Fibroblast of gingiva (primary cell): Measurements from ENCODE around the gene TSPEAR.
"Not testable (repeated sequence)": the region's sequence is repeated elsewhere in the genome, so short reads cannot be mapped to it uniquely, and the experiment has no call there.

Source experiments
- DNase-seq: peaks from one replicate; pipeline ENCODE4 v3.0.0-alpha.2; 2011; ENCODE audit warnings: low read depth

The TSPEAR gene

DNA sequence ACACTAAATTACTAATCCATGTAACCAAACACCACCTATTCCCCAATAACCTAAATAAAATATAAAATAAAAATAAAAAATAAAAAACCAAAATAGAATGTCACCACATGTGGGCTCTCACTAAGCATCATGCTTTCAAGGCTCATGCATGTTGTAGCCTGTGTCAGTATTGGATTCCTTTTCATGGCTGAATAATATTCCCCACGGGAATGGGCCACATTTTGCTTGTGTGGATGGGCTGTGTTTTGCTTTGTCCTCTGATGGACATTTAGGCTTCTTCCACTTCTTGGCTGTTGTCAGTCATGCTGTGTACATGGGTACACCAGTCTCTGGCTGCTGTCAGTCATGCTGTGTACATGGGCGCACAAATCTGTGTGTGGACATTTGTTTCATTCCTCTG is 122.3 kb downstream of the TSPEAR start:
- DNase-seq: no peak

DNA sequence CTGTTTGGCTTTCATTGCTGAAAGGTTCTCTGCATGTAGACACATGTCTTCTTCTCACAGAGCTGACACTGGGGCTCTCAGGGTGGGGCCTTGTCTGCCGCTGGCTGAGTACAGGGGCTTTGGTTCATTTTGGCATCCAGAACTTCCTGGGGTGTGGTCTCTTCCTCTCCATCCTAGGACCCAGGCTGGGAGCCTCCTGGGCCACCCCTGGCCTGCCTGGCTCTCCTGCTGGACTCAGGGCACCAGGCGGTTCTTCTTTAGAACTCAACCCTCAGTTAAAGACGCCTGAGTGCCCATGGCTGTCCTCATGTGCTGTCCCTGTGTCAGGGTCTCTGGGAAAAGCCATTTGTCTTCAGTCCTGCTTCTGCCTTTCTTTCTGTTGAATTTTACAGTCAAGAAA is 125.5 kb downstream of the TSPEAR start:
- no peak for DNase-seq

DNA sequence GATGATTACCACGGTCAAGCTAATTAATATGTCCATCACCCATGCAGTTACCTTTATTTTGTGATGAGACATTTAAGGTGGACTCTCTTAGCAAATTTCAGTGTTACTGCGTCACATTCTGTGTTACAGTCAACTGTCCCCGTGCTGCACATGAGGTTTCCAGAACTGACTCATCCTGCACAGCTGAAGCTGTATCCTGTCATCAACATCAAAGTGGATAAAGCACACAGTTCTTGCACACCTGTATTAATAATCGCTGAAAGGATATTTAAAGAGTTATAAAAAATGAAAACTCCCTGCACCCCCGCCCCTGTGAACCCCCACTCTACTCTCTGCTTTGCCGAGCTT is 127.6 kb downstream of the TSPEAR start:
- DNase-seq: no peak

DNA sequence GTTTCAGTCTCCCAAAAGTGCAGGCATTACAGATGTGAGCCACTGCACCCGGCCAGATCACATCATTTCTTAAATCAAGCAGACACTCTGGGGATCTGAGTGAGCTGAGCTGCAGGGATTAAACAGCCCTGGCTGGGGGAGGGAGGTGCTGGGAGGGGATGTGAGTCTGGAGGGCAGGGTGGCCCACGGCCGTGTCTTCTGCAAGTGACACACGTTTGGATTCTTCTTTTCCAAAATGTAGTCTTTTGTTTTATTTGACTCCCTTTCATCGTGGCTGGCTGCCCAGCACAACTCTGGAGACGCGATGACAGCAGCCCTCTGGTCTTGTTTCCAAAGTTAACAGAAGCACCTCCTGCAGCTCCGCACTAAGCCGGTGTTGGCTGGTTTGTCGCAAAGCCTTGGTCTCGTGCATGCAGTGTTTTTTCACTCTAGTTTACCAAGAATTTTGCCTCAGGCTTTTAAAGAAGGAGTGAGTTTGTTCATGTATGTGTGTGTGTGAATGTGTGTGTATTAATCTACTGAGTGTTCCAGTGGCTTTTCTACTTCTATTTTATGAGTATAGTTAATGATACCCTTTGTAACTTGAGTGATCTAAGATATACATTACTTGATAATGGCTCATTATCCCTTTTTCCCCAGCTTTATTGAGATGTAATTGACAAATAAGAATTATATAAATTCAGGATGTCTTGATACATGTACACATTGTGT is 128.1 kb downstream of the TSPEAR start:
- no peak for DNase-seq

DNA sequence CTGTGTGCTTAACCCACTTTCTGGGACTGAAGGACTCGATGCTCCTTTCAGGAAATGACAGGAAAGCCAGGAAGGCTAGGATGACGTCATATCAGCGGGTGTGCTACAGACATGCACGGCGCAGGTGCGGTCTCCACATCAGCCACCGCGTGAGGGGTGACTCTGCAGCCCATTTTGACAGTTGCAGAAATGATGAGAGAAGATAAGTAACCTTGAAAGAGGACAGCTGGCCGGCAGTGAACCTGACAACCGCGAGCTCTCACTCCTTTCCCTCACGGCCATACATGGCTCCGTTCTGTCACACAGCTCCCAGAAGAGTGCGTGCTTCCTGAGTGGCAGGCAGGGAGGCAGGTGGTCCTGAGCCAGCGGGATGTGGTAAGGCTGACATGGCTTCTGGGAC is 129.3 kb downstream of the TSPEAR start:
- no peak for DNase-seq

DNA sequence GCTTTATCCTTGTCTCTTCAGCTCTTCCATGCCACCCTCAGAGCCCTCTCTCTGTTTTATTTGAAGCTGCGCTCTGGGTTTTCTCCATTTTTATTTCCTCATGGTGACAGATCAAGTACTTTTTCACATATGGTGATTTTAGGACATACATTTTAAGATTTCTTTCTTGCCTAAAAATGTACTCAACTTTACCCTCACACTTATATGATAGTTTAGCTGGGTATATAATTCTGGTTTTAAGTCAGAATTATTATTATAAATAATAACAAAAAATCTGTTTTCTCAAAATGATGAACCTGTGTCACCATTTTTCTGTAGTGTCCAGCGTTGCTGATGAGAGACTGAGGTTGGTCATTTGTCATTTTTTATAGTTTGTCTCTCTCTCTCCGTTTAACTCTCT is 130.2 kb downstream of the TSPEAR start:
- DNase-seq: no peak

DNA sequence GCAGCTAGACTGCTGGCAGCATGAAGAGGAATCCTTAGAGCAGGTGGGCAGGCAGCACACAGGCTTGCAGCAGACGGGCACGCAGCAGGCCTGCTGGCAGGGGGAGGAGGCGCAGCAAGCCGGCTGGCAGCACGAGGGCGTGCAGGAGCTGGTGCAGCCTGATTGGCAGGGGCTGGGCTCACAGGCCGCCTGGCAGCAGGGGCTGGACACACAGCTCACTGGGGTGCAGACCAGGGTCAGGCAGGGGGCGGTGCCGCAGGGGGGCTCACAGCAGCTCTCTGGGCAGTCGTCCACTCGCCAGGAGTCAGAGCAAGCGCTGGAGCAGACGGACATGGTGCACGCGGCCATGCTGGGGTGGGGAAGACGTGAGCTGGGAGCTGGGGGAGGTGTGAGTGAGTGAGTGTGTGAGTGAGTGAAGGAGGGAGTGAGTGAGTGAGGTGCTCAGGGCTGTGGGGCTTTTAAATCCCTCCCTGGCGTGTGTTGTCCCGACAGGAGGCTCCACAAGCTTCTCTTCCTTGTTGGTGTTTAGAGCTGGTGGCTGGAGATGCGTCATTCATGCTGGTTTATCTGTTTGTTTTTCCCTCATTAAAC is 131.0 kb downstream of the TSPEAR start, which contains the start of gene KRTAP10-5:
TSS of gene KRTAP10-5 (minus strand) at position 374 of the 591 bp plus-strand sequence. CDS start at position 348, 26 bp downstream.
- DNase-seq: not testable (repeated sequence)

DNA sequence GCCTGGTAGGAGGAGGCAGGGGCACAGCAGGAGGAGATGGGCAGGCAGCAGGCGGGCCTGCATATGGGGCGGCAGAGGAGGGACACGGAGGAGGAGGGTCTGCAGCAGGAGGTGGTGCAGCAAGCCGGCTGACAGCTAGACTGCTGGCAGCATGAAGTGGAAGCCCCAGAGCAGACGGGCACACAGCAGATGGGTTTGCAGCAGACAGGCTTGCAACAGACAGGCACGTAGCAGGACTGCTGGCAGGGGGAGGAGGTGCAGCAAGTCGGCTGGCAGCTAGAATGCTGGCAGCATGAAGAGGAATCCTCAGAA is 131.6 kb downstream of the TSPEAR start:
- no peak for DNase-seq

DNA sequence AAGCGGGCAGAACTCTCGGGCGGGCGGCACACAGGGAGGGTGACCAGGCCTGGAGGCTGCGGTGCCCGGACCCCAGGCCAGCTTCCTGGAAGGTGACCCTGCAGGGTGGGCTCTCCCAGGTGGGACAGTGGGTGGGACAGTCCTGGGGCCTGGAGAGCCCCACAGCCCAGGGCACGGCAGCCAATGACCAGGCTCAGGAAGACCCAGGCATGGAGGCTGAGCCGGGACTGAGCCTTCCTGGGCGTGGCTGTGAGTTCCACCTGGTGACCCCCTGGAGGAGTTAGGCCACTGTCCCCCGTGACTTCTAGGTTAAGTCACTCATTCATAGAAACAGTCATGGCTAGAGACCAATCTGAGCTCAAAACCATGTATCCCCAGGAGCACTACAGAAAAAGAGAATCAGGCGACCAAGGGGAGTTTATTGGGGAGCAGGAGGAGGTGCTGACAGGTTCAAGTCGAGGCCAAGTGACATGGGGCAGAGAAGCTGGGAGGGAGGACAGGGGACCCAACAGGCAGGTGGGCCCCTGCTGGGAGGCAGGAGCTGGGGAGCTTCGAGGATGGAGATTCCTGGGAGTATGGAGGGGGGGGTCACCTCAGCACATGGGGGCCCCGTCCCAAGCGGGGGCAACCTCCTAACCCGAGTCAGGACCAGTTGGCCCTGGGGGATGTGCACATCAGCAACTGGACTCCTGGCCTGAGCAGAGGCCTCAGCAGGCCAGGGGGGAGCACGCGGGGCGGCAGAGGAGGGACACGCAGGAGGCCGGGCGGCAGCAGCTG is 132.1 kb downstream of the TSPEAR start:
- DNase-seq: no peak

DNA sequence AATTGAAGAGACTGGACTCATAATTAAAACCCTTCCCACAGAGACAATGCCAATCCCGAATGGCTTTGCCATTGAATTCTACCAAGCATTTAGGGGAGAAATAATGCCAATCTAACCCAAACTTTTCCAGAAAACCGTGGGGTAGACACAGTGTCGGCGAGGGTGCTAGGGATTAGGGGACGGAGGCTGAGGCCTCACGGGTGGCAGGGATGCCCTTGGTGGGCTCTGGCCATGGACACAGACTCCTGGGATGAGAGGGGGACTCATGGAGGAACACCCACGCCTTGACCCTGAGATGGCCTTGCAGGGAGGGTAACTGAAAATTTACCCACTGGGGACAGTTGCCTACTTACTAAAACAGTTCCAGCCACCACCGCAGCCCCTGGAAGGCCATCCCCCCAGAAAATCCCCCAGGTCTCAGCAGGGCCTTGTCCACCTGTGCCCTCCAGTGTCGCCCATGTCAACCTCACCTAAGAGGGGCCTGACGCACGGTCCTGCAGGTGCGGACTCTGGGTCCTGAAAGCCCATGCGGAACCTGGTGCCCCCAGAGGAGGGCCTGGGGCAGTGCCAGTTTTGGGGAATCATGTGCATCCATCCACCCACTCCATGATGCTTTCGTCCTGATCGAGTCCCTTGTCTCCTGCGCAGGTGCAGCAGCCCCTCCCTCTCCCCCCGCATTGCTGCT is 132.9 kb downstream of the TSPEAR start:
- no peak for DNase-seq

DNA sequence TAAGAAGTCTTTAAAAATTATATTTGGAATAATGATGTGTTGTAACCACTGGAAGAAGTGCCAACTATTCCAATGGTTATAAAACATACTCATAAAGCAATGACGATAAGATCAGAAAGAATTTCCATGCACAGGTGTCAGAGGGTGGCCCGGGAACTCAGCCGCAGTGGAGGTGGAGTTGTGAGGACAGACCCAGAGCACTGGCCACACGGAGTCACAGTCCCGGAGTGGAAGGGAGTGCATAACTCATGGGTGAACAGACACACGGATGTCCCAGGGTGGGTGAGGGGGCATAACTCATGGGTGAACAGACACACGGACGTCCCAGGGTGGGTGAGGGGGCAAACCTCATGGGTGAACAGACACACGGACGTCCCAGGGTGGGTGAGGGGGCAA is 135.3 kb downstream of the TSPEAR start:
- no peak for DNase-seq

DNA sequence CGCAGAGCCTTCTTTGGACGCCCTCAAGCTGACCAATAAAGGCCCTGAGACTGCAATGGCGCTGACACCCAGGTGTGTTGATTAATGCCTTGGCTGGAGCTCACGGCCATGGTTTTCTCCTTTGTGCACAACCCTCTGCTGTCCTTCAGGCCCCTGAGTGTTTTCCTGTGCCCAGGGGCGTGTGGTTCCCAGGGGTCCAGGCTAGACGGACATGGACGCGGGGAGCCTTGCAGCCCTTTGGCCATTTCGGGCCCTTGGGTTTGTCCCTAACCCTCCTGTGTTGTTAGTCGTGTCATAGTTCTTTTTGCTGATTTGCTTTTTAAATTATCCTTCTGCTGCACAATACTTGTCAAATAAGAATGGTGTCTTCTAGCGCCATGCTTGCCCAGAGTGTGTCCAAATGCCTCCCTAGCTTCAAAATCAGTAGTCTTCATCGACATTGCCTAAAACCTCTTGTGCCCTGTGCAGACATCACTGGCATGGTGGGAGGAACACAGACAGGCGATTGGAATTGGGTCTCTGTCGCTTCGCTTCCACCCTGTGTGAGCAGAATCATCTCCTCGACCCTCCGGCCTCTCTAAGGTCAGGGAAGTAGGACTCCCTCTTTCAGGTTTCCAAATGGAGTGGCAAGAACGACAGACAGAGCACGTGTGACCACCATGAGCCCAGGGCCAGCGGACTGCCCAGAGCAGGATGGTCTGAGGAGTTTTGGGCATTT is 135.9 kb downstream of the TSPEAR start:
- DNase-seq: no peak

DNA sequence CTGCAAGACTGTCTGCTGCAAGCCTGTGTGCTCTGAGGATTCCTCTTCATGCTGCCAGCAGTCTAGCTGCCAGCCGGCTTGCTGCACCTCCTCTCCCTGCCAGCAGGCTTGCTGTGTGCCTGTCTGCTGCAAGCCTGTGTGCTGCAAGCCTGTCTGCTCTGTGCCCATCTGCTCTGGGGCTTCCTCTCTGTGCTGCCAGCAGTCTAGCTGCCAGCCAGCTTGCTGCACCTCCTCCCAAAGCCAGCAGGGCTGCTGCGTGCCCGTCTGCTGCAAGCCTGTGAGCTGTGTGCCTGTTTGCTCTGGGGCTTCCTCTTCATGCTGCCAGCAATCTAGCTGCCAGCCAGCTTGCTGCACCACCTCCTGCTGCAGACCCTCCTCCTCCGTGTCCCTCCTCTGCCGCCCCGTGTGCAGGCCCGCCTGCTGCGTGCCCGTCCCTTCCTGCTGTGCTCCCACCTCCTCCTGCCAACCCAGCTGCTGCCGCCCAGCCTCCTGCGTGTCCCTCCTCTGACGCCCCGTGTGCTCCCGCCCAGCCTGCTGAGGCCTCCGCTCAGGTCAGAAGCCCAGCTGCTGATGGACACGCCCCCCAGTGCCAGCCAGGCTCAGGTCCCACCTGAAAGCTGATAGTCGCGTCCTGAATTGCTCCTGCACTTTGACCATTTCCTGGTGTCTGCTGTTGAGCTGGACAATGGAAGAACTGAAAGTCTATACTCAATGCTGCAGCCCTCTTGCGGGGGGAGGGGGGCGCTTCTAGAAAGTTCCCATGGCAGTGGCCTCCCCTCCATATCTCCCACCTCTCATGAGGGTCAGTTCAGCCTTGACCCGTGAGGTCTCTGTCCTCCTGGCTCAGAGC is 136.7 kb downstream of the TSPEAR start:
- no peak for DNase-seq

DNA sequence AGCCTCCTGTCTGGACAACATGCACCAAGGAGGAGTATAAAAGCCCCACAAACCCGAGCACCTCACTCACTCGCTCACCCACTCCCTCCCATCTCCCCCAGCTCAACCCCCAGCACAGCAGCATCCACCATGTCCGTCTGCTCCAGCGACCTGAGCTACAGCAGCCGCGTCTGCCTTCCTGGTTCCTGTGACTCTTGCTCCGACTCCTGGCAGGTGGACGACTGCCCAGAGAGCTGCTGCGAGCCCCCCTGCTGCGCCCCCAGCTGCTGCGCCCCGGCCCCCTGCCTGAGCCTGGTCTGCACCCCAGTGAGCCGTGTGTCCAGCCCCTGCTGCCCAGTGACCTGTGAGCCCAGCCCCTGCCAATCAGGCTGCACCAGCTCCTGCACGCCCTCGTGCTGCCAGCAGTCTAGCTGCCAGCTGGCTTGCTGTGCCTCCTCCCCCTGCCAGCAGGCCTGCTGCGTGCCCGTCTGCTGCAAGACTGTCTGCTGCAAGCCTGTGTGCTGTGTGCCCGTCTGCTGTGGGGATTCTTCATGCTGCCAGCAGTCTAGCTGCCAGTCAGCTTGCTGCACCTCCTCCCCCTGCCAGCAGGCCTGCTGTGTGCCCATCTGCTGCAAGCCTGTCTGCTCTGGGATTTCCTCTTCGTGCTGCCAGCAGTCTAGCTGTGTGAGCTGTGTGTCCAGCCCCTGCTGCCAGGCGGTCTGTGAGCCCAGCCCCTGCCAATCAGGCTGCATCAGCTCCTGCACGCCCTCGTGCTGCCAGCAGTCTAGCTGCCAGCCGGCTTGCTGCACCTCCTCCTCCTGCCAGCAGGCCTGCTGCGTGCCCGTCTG is 137.5 kb downstream of the TSPEAR start, which contains the start of gene KRTAP10-4:
TSS of gene KRTAP10-4 (plus strand) at position 100 of the 827 bp plus-strand sequence. CDS start at position 130, 30 bp downstream.
- DNase-seq: not testable (repeated sequence)

DNA sequence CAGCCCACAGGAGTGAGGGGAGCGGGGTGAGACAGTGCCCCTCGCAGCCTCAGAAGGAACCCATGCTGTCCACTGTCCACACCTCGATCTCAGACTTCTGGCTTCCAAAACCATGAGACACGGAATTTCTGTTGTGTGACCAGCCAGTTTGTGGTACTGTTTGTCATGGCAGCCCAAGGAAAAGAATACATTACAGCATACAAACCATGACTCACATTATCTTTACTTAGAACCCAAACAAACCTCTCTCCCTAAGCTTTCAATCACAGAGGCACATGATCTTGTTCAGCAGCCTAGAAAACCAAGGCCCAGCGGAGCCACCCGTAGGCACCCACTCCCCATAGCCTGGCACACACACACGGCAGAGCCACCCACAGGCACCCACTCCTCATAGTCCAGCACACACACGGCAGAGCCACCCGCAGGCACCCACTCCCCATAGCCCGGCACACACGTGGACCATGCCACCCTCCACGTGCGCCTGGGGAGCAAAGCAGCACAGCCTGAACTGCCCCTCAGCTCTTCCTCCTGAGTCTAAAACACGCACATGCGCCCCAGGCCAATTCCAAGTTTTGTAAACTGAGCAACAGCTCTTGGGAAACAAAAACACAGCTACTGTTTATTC is 138.3 kb downstream of the TSPEAR start:
- no peak for DNase-seq

DNA sequence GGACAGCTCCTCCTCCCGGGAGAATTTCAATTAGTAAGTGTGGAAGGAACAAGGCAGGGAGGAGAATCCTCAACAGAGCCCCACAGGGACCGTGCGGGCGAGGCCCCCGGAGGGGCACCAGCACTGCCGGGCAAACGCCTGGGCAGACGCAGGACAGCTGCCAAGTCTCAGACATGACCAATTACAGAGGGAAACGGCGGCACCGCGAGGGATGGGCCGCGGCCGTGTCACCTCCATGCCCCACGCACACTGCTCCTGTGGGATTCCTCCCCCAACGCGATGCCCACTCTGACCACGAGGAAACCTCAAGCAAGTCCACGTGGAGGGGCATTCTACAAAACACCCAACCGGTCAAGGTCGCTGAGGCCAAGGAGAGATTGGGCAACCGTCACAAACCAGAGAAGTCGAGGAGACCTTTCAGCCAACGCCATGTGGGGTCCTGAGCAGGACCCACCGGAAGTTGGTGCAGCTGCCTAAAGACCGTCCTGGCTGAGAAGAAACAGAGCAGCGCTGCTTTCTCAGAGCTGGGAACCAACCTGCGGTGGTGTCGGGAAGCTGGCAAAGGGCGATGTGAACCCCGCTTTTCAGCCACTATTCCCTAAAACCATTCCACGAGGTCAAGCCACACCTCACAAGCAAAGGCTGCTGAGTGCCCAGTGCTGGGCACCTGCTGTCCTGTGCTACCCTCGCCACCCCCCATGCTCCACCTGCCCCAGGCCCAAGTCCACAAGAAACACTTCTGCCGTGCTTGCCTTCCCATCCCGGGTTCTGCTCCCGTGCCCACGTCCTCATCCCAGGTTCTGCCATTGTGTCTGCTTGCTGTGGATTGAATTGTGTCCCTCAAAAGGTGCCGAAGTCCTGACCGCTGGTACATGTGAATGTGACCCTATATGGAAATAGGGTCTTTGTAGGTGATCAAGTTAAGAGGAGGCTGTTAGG is 139.3 kb downstream of the TSPEAR start:
- no peak for DNase-seq

DNA sequence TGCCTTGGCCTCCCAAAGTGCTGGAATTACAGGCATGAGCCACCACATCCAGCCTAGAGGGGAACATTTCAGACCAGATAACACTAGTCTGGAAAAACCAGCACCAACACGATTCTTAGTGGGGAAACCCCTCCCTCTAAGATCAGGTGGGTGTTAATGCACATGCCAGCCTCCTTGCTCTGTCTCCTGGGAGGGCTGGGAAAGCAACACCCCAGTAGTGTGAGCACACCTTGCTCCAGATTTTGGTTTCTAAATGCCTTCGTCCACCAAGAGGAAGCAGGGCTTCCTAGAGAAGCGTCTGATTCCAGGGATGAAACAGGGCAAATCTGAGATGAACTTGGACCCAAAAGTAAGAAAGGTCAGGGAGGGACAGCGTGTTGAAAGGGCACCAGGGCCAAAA is 140.1 kb downstream of the TSPEAR start:
- DNase-seq: no peak

DNA sequence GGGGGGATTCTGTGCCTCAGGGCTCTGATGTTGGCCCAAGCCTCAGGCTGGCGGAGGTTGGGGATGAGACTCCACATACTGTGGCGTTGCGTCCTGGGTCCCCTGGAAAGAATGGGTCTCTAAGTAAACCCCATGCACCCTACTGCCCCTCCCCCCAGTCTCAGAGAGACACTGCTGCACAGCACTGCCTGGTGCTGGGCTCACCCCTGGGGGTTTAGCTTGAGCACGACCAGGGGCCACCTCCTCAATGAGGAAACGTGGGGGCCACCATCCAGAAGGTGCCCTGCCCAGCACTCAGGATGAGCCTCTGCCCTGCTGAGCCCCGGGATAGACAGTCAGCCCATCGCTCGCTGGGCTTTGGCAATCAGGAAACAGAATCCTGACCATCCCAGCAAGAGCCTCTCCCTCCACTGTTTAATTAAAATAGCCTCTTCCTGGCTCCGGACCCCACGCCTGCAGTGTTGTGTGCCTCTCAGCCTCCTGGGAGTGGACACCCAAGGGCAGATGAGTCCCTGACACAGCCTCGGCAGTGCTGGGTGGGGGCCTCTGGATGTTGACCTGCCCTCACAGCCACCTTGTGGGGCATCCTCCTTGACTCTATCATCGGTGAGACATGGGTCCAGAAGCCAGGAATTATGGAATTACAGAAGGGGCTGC is 141.4 kb downstream of the TSPEAR start:
- no peak for DNase-seq
